Mesendoderm (in vitro differentiated cells): Measurements from ENCODE around the gene MTG2.

Experiments
- DNase-seq: peaks from one replicate; pipeline ENCODE4 v3.0.0; 2013
- H2AK5ac ChIP-seq: 2 replicates; pipeline ENCODE4 v1.6.1; 2013; ENCODE audit warnings: low read length, inconsistent platforms
- H2BK120ac ChIP-seq: 2 replicates; pipeline ENCODE4 v1.6.1; 2013; ENCODE audit warnings: low read depth, mild to moderate bottlenecking, low read length, moderate library complexity, mixed read lengths
- H2BK15ac ChIP-seq: replicated peaks from 2 replicates; pipeline ENCODE4 v1.6.1; 2013; ENCODE audit warnings: low read depth, mild to moderate bottlenecking, moderate library complexity
- H2BK5ac ChIP-seq: 2 replicates; pipeline ENCODE4 v1.6.1; 2013; ENCODE audit warnings: low read length, inconsistent platforms
- H3K18ac ChIP-seq: 2 replicates; pipeline ENCODE4 v1.6.1; 2013; ENCODE audit warnings: mild to moderate bottlenecking, low read length, mixed read lengths
- H3K23ac ChIP-seq: one replicate; pipeline ENCODE4 v1.6.1; 2013; ENCODE audit warnings: low read length
- H3K27ac ChIP-seq: 2 replicates; pipeline ENCODE4 v1.5.1; 2013; ENCODE audit warnings: low read depth, mild to moderate bottlenecking, inconsistent platforms, low read length, moderate library complexity
- H3K27me3 ChIP-seq: 2 replicates; pipeline ENCODE4 v1.6.1; 2013; ENCODE audit warnings: low read length, control low read depth, mild to moderate bottlenecking, inconsistent platforms; ENCODE audit not compliant: insufficient read depth, poor library complexity
- H3K36me3 ChIP-seq: 2 replicates; pipeline ENCODE4 v1.6.1; 2013; ENCODE audit warnings: low read length, inconsistent platforms; ENCODE audit not compliant: control insufficient read depth, insufficient read depth
- H3K4ac ChIP-seq: one replicate; pipeline ENCODE4 v1.6.1; 2013; ENCODE audit warnings: low read depth, mild to moderate bottlenecking, low read length, moderate library complexity
- H3K4me1 ChIP-seq: 2 replicates; pipeline ENCODE4 v1.6.1; 2013; ENCODE audit warnings: low read depth, low read length, inconsistent platforms; ENCODE audit not compliant: control insufficient read depth
- H3K4me2 ChIP-seq: 2 replicates; pipeline ENCODE4 v1.6.1; 2013; ENCODE audit warnings: low read length
- H3K4me3 ChIP-seq: 2 replicates; pipeline ENCODE4 v1.5.1; 2013; ENCODE audit warnings: mild to moderate bottlenecking, low read length
- H3K56ac ChIP-seq: one replicate; pipeline ENCODE4 v1.6.1; 2013; ENCODE audit warnings: low read length
- H3K79me1 ChIP-seq: 2 replicates; pipeline ENCODE4 v1.6.1; 2013; ENCODE audit warnings: low read length, inconsistent platforms
- H3K79me2 ChIP-seq: 2 replicates; pipeline ENCODE4 v1.6.1; 2013; ENCODE audit warnings: mild to moderate bottlenecking, low read length; ENCODE audit not compliant: control insufficient read depth, insufficient read depth
- H3K9ac ChIP-seq: 2 replicates; pipeline ENCODE4 v1.6.1; 2013; ENCODE audit warnings: low read length, inconsistent platforms
- H4K5ac ChIP-seq: one replicate; pipeline ENCODE4 v1.6.1; 2013; ENCODE audit warnings: low read length
- H4K8ac ChIP-seq: one replicate; pipeline ENCODE4 v1.6.1; 2013; ENCODE audit warnings: low read depth, mild to moderate bottlenecking, control low read depth, low read length, moderate library complexity
- WGBS: extraction: QIAGEN DNeasy Blood & Tissue Kit; methylation state at CpG from one replicate; pipeline ENCODE4 v1.1.7; 2013; ENCODE audit warnings: low lambda C conversion rate, missing lambda C conversion rate; ENCODE audit not compliant: insufficient coverage; ENCODE audit errors: extremely low coverage; 5-methylcytosine and 5-hydroxymethylcytosine counted together

Gene MTG2

DNA sequence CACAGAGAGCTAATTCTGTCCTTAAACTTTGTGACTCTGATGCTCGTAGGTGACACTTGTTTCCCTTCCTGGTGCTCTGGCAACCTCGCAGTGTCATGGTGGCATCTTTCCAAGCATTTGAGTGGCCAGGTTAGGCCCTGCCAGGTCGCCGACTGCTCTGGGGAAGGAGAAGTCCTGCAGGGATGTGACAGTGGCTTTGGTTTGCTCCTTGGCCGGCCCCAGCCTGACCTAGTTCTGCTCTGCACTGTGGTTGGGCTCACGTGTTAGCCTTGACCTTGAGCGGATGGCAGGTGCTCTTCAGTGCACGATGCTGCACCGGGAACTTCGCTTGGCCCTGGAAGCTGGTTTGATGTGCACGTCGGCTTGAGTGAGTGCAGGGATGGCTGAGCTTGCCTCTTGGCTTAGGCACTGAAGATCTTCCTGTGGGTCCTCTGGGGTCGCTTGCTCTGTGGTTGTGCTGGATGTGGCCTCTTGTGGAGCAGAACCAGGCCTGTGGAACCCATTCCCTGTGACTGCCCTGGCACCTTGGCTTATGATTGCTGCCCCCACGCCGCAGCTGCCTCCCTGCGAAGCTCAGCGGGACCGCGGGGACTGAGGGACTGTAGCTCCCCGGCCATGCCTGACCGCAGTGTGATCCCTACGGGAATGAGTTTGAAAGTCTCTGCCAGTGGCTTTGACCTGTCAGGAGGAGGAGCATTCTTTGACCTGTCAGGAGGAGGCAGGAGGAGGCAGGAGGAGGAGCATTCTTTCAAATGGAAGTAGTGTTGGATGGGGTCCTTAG, 64.2 kb downstream of the MTG2 start:
- Histone ChIP-seq H3K18ac (no peak overlapping the region), H3K4me1 (no peaks in the 10 kb centered on the region), H3K4ac (no peak overlapping the region), H3K79me1 (peaks cover 27% of the 10 kb centered on the region), H3K4me3 (no peak overlapping the region), H3K23ac (no peak overlapping the region), H2BK5ac (no peak overlapping the region), H2AK5ac (no peak overlapping the region), H4K8ac (no peak overlapping the region), H3K56ac (no peak overlapping the region), H3K27ac (no peak overlapping the region), H3K4me2 (no peak overlapping the region), H2BK120ac (no peak overlapping the region), H4K5ac (no peak overlapping the region), H3K79me2 (peaks cover 18% of the 10 kb centered on the region), H3K9ac (no peak overlapping the region), H2BK15ac (no peak overlapping the region), H3K27me3 (no peaks in the 10 kb centered on the region), H3K36me3 (peaks cover 1% of the 10 kb centered on the region)
- DNase-seq: no peak
- no CpG with 5 or more reads among the region's 22 CpGs for WGBS

GRCh38 chr20:62248890-62249560, 66.2 kb downstream of the MTG2 start:
- Histone ChIP-seq H3K18ac (no peak overlapping the region), H3K36me3 (no peaks in the 10 kb centered on the region), H3K23ac (no peak overlapping the region), H3K4ac (no peak overlapping the region), H3K27ac (no peak overlapping the region), H3K4me3 (no peak overlapping the region), H3K56ac (no peak overlapping the region), H3K27me3 (no peaks in the 10 kb centered on the region), H2BK15ac (no peak overlapping the region), H4K8ac (no peak overlapping the region), H3K9ac (no peak overlapping the region), H4K5ac (no peak overlapping the region), H2AK5ac (no peak overlapping the region), H3K4me2 (no peak overlapping the region), H2BK120ac (no peak overlapping the region), H3K79me1 (peaks cover 27% of the 10 kb centered on the region), H3K4me1 (no peaks in the 10 kb centered on the region), H2BK5ac (no peak overlapping the region), H3K79me2 (peaks cover 16% of the 10 kb centered on the region)
- no CpG with 5 or more reads among the region's 6 CpGs for WGBS
- no peak for DNase-seq

- Histone ChIP-seq H3K79me1 (peaks cover 18% of the 10 kb centered on the region), H2BK5ac (no peak overlapping the region), H3K9ac (no peak overlapping the region), H3K79me2 (peaks cover 11% of the 10 kb centered on the region), H2BK15ac (no peak overlapping the region), H3K36me3 (no peaks in the 10 kb centered on the region), H3K23ac (no peak overlapping the region), H3K4me3 (no peak overlapping the region), H3K4me2 (no peak overlapping the region), H2AK5ac (no peak overlapping the region), H3K4ac (no peak overlapping the region), H3K27me3 (no peaks in the 10 kb centered on the region), H4K8ac (no peak overlapping the region), H3K56ac (no peak overlapping the region), H3K18ac (no peak overlapping the region), H2BK120ac (no peak overlapping the region), H3K4me1 (no peaks in the 10 kb centered on the region), H3K27ac (no peak overlapping the region), H4K5ac (no peak overlapping the region)
- no CpG with 5 or more reads among the region's 26 CpGs for WGBS
- no peak for DNase-seq
Measured at GRCh38 chr20:62252342-62252966, 69.6 kb downstream of the MTG2 start.
